ENCODE data around the gene TRIM40. TPM values are rescaled to one million over a fixed set of nuclear protein-coding genes. Genes with fewer than 3 reads are reported as not detected.

TRIM40 gene
- total and polyA plus RNA-seq, 8 donors = not detected

DNA sequence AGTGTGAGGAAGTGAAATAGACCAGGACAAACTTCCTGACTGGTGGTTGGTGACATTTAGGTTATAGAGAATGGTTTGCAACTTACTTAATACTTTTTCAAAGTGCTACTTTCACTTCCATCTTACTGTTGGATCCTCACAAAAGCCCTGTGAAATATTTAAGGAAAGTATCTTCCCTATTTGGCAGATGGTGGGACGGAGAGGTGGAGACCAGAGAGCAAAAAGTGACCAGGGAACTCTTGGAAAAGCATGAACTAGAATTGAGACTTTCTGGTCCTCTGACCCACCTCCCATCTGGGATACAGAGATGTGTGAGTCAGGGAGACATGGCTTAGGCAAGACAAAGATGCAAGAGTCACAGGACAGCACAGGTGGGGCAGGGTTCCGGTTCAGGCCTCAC is 22.1 kb downstream of the TRIM40 start:
- H3K4me1 ChIP-seq = peaks cover 0 to 10% (median under 1%) of the 10 kb centered on the region in 4 donors
- WGBS, 5 donors = 82 to 88% (median 85%) methylated on average over 2 of the region's 2 CpGs
- intact Hi-C loops (cut with DNase I; ENCODE audit: low total_unique reads) = no loop called here
- DNase-seq = no peak
- TF ChIP-seq, protein P1, sequence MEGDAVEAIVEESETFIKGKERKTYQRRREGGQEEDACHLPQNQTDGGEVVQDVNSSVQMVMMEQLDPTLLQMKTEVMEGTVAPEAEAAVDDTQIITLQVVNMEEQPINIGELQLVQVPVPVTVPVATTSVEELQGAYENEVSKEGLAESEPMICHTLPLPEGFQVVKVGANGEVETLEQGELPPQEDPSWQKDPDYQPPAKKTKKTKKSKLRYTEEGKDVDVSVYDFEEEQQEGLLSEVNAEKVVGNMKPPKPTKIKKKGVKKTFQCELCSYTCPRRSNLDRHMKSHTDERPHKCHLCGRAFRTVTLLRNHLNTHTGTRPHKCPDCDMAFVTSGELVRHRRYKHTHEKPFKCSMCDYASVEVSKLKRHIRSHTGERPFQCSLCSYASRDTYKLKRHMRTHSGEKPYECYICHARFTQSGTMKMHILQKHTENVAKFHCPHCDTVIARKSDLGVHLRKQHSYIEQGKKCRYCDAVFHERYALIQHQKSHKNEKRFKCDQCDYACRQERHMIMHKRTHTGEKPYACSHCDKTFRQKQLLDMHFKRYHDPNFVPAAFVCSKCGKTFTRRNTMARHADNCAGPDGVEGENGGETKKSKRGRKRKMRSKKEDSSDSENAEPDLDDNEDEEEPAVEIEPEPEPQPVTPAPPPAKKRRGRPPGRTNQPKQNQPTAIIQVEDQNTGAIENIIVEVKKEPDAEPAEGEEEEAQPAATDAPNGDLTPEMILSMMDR (IDR thresholded peaks at IDR 0.05) = no peak
- H3K36me3 ChIP-seq = no peaks in the 10 kb centered on the region
- H3K27ac ChIP-seq = no peak overlapping the region
- H3K27me3 ChIP-seq = peaks cover 0 to 41% (median 6%) of the 10 kb centered on the region in 3 donors
- H3K9me3 ChIP-seq = no peaks in the 10 kb centered on the region
- H3K4me3 ChIP-seq = no peak overlapping the region

DNA sequence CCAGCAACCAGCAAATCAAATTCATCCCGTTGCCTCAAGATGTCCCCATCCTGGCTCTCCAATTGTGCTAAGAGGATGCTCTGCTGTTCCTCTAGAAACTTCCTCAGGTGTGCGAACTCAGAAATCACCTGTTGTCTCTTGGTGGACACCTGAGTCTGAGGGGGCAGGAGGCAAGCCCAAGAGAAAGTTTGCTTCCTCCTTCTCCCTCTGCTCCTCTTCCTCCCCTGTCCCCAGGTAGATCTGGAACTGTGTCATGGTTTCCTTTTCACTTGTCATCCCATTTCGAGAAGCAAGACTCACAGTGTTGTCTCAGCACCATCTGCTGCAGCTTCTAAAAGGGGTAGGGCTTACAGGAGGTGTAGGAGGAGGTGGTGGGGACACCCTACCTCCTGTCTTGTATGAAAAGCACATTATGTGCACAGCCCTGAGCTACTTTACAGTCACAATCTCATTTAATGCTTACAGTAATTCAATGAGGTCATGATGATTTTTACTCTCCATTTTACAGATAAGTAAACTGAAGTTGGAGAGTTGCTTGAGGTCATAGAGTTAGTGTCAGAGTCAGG is 22.6 kb downstream of the TRIM40 start:
- no peak for DNase-seq
- Histone ChIP-seq H3K4me1 (peaks cover 0 to 10% (median 1%) of the 10 kb centered on the region in 4 donors), H3K9me3 (no peaks in the 10 kb centered on the region), H3K4me3 (no peak overlapping the region), H3K27me3 (peaks cover 0 to 42% (median 6%) of the 10 kb centered on the region in 3 donors), H3K36me3 (no peaks in the 10 kb centered on the region), H3K27ac (no peak overlapping the region)
- intact Hi-C loops (cut with DNase I; ENCODE audit: low total_unique reads) = no loop called here
- TF ChIP-seq POLR2AphosphoS5 (IDR thresholded peaks at IDR 0.05) (no peak), POLR2A (IDR thresholded peaks at IDR 0.05) (no peak), EP300 (IDR thresholded peaks at IDR 0.05) (no peak)
- TF ChIP-seq, protein P1 (IDR thresholded peaks at IDR 0.05) = no peak
- 57 to 73% (median 63%) methylated on average over 3 of the region's 3 CpGs for WGBS, 5 donors

DNA sequence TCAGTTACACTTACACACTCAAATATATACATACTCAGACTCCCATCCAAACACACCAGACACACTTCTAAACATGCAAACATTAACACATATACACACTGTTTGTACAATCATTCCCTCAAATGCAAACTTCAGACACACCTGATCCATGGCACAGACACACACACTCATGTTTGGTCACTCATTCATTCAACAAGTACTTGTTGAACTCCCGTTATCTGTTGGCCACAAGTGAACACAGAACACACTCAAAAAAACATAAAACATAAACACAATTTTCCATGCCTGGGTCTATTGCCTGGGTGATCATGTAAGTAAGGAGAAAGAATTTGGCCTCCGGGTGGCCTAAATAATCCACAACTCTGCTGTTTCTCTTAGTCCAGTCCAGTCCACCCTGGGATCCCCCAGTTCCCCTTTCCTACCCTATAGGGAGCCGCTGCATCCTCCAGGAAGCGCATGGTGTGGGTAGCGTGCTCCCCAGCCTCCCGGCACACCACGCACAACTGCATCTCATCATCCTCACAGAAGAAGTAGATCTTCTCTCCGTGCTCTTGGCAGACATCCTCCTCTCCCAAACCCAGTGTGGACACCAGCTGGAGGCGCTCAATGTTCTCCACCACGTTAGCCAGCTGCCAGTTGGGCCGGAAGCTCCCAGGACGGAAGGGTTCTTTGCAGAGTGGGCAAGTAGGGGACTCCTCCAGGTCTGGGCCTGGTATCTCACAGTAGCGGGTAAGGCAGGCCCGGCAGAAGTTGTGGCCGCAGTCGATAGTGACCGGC is 24.3 kb downstream of the TRIM40 start:
- Histone ChIP-seq H3K4me1 (peaks cover 0 to 10% (median 1%) of the 10 kb centered on the region in 4 donors), H3K27me3 (peaks cover 0 to 32% (median 6%) of the 10 kb centered on the region in 3 donors), H3K27ac (no peak overlapping the region), H3K36me3 (no peaks in the 10 kb centered on the region), H3K9me3 (no peaks in the 10 kb centered on the region), H3K4me3 (no peak overlapping the region)
- intact Hi-C loops (cut with DNase I; ENCODE audit: low total_unique reads) = no loop called here
- 82 to 88% (median 86%) methylated on average over 8 to 17 of the region's 17 CpGs for WGBS, 5 donors
- no peak for TF ChIP-seq POLR2AphosphoS5 (IDR thresholded peaks at IDR 0.05)
- TF ChIP-seq EP300 (IDR thresholded peaks at IDR 0.05) = no peak
- TF ChIP-seq, protein P1 (IDR thresholded peaks at IDR 0.05) = no peak
- no peak for TF ChIP-seq POLR2A (IDR thresholded peaks at IDR 0.05)
- no peak for DNase-seq

DNA sequence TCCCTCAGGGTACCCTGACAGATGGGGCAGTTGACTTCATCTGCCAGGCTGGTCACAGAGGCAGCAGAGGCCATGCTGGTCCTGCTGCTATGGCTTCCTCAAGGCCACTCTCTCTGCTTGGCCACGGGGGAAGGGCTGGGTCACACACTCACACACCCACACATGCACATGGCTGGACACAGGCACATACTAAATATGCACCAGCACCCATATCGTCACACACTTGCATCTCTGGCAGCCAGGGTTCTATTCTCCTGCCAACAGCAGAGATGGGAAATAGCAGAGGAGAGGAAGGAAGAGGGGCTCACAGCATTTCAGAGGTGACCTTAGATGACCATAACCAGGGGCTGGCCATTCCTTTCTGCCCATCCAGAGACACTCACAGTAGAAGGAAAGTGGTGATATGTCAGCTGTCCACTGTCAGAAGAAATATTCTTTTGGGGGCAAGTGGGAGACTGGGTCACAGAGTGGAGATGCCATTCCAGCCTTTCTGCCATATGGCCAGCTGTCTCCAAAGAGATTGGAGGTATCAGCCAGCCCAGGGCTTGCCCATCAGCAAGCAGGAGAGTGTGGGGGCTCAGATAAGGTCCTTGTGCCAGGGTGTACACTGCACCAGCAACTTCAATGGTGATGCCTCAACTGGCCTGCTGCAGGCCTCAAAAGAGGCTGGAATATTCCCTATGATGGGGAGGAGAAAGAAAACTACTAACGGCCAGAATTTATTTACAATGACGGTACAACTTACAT is 25.0 kb downstream of the TRIM40 start, which contains the start of gene TRIM10:
TSS of gene TRIM10 (minus strand) at position 427 of the 747 bp plus-strand sequence. CDS start at position 74, 353 bp downstream.
- H3K9me3 ChIP-seq = no peaks in the 10 kb centered on the region
- peaks cover 0 to 28% (median 6%) of the 10 kb centered on the region in 3 donors for H3K27me3 ChIP-seq
- H3K4me1 ChIP-seq = peaks cover 0 to 10% (median 1%) of the 10 kb centered on the region in 4 donors
- TF ChIP-seq POLR2A (IDR thresholded peaks at IDR 0.05) (no peak), POLR2AphosphoS5 (IDR thresholded peaks at IDR 0.05) (no peak), EP300 (IDR thresholded peaks at IDR 0.05) (no peak)
- TF ChIP-seq, protein P1 (IDR thresholded peaks at IDR 0.05) = no peak
- 77 to 83% (median 79%) methylated on average over 3 to 4 of the region's 4 CpGs for WGBS, 5 donors
- no peaks in the 10 kb centered on the region for H3K36me3 ChIP-seq
- no peak within 1 kb of the TSS for H3K27ac ChIP-seq
- no peak for DNase-seq
- intact Hi-C loops (cut with DNase I; ENCODE audit: low total_unique reads) = no loop called here
- H3K4me3 ChIP-seq = no peak within 1 kb of the TSS
